GM19455 (cell line): ENCODE data around the gene POLR1G.

Experiments used
- ATAC-seq: cut with Tn5 transposase; IDR thresholded peaks from one replicate; pipeline ENCODE4 v1.9.1; 2021; ENCODE audit not compliant: unreplicated experiment

POLR1G gene

GRCh38 chr19:45406226-45407090 lies at the start of gene POLR1G:
Gene POLR1G (plus strand): TSS chr19:45406644. CDS start chr19:45406697, 53 bp downstream.
- peak; percentile 72 for ATAC-seq

DNA sequence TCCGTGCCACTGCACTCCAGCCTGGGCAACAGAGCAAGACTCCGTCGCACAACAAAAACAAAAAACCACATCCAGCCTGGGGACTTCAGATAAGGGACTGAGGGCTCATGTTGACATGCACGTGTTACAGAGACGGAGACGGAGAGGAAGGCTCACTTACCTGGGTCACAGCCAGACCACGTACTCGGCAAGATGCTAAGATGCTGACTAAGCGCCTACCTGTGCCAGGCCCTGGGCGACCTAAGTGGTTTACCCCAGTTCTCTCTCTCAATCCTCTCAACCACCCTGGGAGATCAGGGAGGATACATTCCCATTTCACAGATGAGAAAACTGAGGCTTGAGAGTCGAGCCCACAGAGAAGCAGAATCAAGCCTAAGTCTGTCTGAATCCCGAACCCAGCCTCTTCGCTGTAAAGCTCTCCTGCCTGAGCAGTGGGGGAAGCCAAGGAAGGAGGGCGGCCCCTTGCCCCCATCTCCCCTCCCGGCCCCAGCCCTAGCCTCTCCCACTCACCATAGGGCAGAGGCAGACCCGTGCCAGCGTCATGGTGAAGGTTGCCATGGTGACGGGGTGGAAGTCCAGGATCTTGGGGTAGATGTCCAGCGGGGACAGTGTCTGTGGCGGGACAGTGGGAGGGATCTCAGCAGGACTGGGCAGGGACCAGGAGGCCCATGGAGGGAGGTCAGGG lies 49.5 kb upstream of the POLR1G start:
- no peak for ATAC-seq

DNA sequence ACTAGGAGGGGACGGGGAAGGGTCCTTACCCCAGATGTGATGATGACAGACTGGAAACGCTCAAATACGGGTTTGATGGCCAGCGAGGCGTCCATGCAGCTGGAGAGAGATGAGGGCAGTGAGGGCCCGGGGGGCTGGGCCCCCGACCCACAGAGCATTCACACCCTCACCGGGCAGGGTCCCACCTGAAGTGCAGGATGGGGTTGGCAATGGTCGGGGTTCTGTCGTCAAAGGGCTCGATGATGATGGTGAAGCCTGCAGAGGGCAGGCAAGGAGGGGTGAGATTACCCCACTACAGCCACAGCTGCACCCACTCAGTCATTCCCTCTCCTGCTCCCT lies 49.0 kb upstream of the POLR1G start:
- no peak for ATAC-seq

DNA sequence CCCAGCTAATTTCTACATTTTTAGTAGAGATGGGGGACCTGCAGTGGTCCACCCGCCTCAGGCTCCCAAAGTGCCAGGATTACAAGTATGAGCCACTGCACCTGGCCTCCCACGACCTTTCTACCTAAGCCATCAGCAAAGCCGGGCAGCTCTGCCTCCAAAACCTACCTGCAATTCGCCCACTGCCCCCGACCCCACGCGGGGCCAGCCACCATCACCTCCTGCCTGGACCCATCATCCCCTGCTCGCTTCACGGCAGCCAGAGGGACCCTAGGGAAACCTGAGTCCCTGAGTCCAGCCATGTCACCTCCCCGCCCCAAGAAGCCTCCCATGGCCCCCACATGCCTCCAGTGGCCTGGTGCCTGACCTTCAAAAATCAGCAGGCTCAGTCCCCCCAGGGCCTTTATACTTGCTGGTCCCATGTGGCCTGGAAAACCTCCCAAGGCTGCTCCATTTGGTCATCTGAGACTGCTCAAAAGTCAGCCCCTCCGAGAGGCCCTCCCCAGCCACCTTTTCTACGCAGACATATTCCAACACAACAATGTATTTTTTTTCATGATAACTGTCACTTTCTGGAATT lies 48.1 kb upstream of the POLR1G start:
- no peak for ATAC-seq

- no peak for ATAC-seq
These were observed 44.8 kb upstream of the POLR1G start for GRCh38 chr19:45361608-45362007.

DNA sequence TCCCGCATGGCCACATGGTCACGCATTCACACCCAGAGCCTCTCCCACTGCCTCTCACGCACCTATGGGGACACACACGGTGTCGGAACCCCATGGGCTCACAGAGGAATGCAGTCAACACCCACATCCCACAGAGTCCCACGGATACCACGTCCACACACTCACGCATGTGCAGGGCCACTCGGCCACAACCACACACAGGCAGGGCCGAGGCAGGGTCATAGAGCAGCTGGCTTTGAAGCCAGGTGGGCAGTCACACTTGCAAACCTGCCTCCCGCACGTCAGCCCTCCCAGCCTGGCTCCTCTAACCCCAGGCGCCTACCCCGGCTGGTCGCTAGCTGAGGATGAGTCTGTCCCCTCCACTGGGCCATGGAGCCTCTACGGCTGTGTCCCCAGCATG lies 44.2 kb upstream of the POLR1G start:
- ATAC-seq = no peak

- no peak for ATAC-seq
These were observed 42.5 kb upstream of the POLR1G start for GRCh38 chr19:45363861-45364459.

- no peak for ATAC-seq
These were observed 41.7 kb upstream of the POLR1G start for GRCh38 chr19:45364696-45365095.

- ATAC-seq = no peak
These were observed 38.3 kb upstream of the POLR1G start for GRCh38 chr19:45368127-45368526.

- no peak for ATAC-seq
These were observed 37.6 kb upstream of the POLR1G start for GRCh38 chr19:45368737-45369340.

GRCh38 chr19:45370410-45371204 lies 35.8 kb upstream of the POLR1G start, which contains the start of gene ERCC2:
Gene ERCC2 (minus strand): TSS chr19:45370573. CDS start chr19:45370540, 33 bp downstream.
- ATAC-seq = peak; percentile 93

- ATAC-seq = no peak
These were observed 30.3 kb upstream of the POLR1G start for GRCh38 chr19:45376045-45376724.

DNA sequence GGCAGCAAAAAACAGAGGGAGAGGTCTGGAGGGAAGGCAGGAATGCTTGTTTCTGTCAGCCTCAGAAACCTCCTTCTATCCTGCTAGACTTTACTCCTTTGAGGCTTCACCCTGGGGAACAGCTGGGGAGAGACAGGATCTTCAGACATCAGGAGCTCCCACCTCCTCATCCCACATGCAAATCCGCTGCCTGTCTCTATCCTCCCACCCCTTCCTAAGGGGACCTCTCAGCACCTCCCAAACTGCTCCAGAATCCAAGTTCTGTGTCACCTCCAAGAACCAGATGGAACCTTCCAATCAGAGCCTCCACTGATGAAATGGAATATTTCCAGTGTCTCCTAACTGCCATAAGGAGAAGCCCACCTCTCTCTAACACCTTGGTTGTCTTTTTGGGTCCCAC lies 26.3 kb upstream of the POLR1G start:
- ATAC-seq = no peak

GRCh38 chr19:45382426-45382825 lies 24.0 kb upstream of the POLR1G start:
- no peak for ATAC-seq

GRCh38 chr19:45385392-45386221 lies 20.8 kb upstream of the POLR1G start:
- ATAC-seq = no peak

DNA sequence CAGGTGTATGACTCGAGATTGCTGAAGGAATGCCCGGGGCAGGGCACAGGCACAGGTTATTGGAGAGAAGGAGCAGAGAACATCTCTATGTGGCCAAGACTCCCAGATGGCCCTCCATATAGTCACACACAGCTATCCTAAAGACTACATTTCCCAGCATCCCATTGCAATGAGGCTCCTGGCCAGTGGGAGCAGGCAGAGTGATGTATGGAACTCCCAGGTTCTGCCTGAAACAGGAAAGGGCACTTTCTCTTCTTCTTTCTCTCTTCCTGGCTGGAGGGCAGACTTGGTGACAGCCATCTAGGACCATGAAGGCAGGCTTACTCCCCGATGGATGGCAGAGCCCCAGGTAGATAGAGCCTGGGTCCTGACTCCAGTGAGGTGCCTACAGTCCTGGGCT lies 15.1 kb upstream of the POLR1G start:
- no peak for ATAC-seq

- ATAC-seq = no peak
These were observed 14.4 kb upstream of the POLR1G start for GRCh38 chr19:45391871-45392665.
